Head of caudate nucleus (tissue), 42 donors: Measurements from ENCODE around the gene LUC7L2.
"Not testable (repeated sequence)": the region's sequence is repeated elsewhere in the genome, so short reads cannot be mapped to it uniquely, and the experiment has no call there.

ENCODE experiments used
- DNase-seq, 42 donors: peaks; one replicate each; pipeline versions ENCODE4 v3.0.0 to v3.0.0-alpha.2; 2020 to 2021; ENCODE audit warnings: mixed read lengths in 7 of 42
- intact Hi-C: fragments of 100-400 bp; cut with DNase I; formaldehyde crosslinking; loops from one replicate; pipeline ENCODE4 v1.15.0; 2022

LUC7L2 gene

GRCh38 chr7:139427029-139427420 is 67.3 kb downstream of the LUC7L2 start:
- peak in 1 of 42 donors; percentile 39 for DNase-seq
- intact Hi-C loops, result no loop called here

GRCh38 chr7:139427788-139428187 is 68.1 kb downstream of the LUC7L2 start:
- intact Hi-C loops, result no loop called here
- DNase-seq, result peak in 1 of 42 donors; percentile 29

GRCh38 chr7:139429735-139430134 is 70.0 kb downstream of the LUC7L2 start:
- intact Hi-C loops, result loop anchor here (10.0 kb wide), 2 partner anchors 65 to 145 kb away; no protein-coding TSS in a partner anchor
- peak in 2 of 42 donors; percentile 27 to 39 for DNase-seq

- intact Hi-C loops, result loop anchor here (10.0 kb wide), 2 partner anchors 66 to 144 kb away; no protein-coding TSS in a partner anchor
Measured at GRCh38 chr7:139430443-139430842, 70.7 kb downstream of the LUC7L2 start.

GRCh38 chr7:139431010-139431409 is 71.3 kb downstream of the LUC7L2 start:
- peak in 1 of 42 donors; percentile 34 for DNase-seq
- intact Hi-C loops, result loop anchor here (10.0 kb wide), 2 partner anchors 66 to 144 kb away; no protein-coding TSS in a partner anchor

More at GRCh38 chr7:139430443-139430842, 70.7 kb downstream of the LUC7L2 start:
- no peak for DNase-seq

- peak in 23 of 42 donors; percentile 24 to 69 (median 50) for DNase-seq
- intact Hi-C loops, result loop anchor here (10.0 kb wide), 2 partner anchors 67 to 143 kb away; no protein-coding TSS in a partner anchor
Measured at GRCh38 chr7:139431459-139431858, 71.8 kb downstream of the LUC7L2 start.

GRCh38 chr7:139436806-139437205 is 77.1 kb downstream of the LUC7L2 start:
- intact Hi-C loops, result loop anchor here (5.0 to 10.0 kb wide), 3 partner anchors 72 to 138 kb away; partner anchors contain the start of gene FMC1
- no peak for DNase-seq

GRCh38 chr7:139439375-139439774 is 79.7 kb downstream of the LUC7L2 start:
- DNase-seq, result no peak
- intact Hi-C loops, result loop anchor here (5.0 to 10.0 kb wide), 3 partner anchors 75 to 135 kb away; partner anchors contain the start of gene FMC1

- DNase-seq, result no peak
- intact Hi-C loops, result no loop called here
Measured at GRCh38 chr7:139441961-139442360, 82.3 kb downstream of the LUC7L2 start.

- intact Hi-C loops, result no loop called here
- no peak for DNase-seq
Measured at GRCh38 chr7:139446051-139446890, 86.6 kb downstream of the LUC7L2 start.

GRCh38 chr7:139450851-139451250 is 91.2 kb downstream of the LUC7L2 start:
- intact Hi-C loops, result no loop called here
- no peak for DNase-seq

- intact Hi-C loops, result no loop called here
- peak; percentile 28 to 93 (median 71) for DNase-seq
Measured at GRCh38 chr7:139451638-139452037, 91.9 kb downstream of the LUC7L2 start.

GRCh38 chr7:139452958-139453672 is 93.4 kb downstream of the LUC7L2 start:
- DNase-seq, result peak in 1 of 42 donors; percentile 14
- intact Hi-C loops, result no loop called here

GRCh38 chr7:139453673-139454321 is 94.1 kb downstream of the LUC7L2 start:
- intact Hi-C loops, result no loop called here
- no peak for DNase-seq

GRCh38 chr7:139455789-139456188 is 96.1 kb downstream of the LUC7L2 start:
- intact Hi-C loops, result no loop called here

GRCh38 chr7:139456511-139456910 is 96.8 kb downstream of the LUC7L2 start:
- DNase-seq, result no peak

More at GRCh38 chr7:139455789-139456188, 96.1 kb downstream of the LUC7L2 start:
- DNase-seq, result no peak

GRCh38 chr7:139457153-139457946 is 97.7 kb downstream of the LUC7L2 start:
- no peak for DNase-seq
- intact Hi-C loops, result no loop called here

More at GRCh38 chr7:139456511-139456910, 96.8 kb downstream of the LUC7L2 start:
- intact Hi-C loops, result no loop called here

- intact Hi-C loops, DNase-seq: not testable (repeated sequence)
Measured at GRCh38 chr7:139463421-139463820, 103.7 kb downstream of the LUC7L2 start.
